HepG2 (cell line): Measurements from ENCODE around the gene DIAPH3. TPM values are rescaled to one million over a fixed set of nuclear protein-coding genes. Genes with fewer than 3 reads are reported as not detected.

Source experiments
- DZIP1 ChIP-seq: sonication (generic); formaldehyde crosslinking; IDR thresholded peaks from 2 replicates; pipeline ENCODE4 v1.5.0; 2020; ENCODE audit warnings: mild to moderate bottlenecking, missing genetic modification reagents
- HBP1 ChIP-seq: IDR thresholded peaks from 2 replicates; pipeline ENCODE4 v1.6.1; 2016; ENCODE audit warnings: low read depth, control low read depth
- SP2 ChIP-seq: sonication (generic); formaldehyde crosslinking; IDR thresholded peaks from 2 replicates; pipeline ENCODE4 v1.5.1; 2020; ENCODE audit warnings: mild to moderate bottlenecking, missing genetic modification reagents
- ZBTB40 ChIP-seq, 2 experiments: fragments of 450-650 bp in 1 of 2; sonication (generic) in 1 of 2; formaldehyde crosslinking in 1 of 2; IDR thresholded peaks; 2 replicates each; pipeline versions ENCODE4 v1.6.1 to v1.8.0; 2016 to 2022; ENCODE audit warnings: antibody characterized with exemption in 1 of 2, mild to moderate bottlenecking in 1 of 2, missing genetic modification reagents in 1 of 2
- ZNF3 ChIP-seq: IDR thresholded peaks from 2 replicates; pipeline ENCODE4 v1.7.0; 2017; ENCODE audit warnings: inconsistent platforms
- ZNF776 ChIP-seq: sonication (generic); formaldehyde crosslinking; IDR thresholded peaks from 2 replicates; pipeline ENCODE4 v1.4.0; 2020; ENCODE audit warnings: mild to moderate bottlenecking, missing genetic modification reagents
- ZSCAN9 ChIP-seq: IDR thresholded peaks from 2 replicates; pipeline ENCODE4 v1.6.1; 2016; ENCODE audit warnings: borderline replicate concordance
- polyA plus RNA-seq, 8 experiments: library from polyadenylated mRNA; depleted of rRNA in 3 of 8; stranded (reverse) in 7 of 8; unstranded in 1 of 8; fragments of >200 nt; fragmentation: Illumina TruSeq in 4 of 8; extraction: Trizol in 4 of 8; gene quantifications; 2 replicates each; pipeline versions ENCODE4 v1.2.1 to v1.2.3, GENCODE V29; 2011 to 2016; ENCODE audit warnings: low read depth in 4 of 8, missing spikeins in 1 of 8, mixed read lengths in 1 of 8; ENCODE audit not compliant: insufficient read depth in 1 of 8
- total RNA-seq, 5 experiments: library from RNA; depleted of rRNA; stranded (reverse); fragments of >200 nt; fragmentation: Illumina TruSeq; extraction: Trizol; gene quantifications; 2 replicates each; pipeline ENCODE4 v1.2.3, GENCODE V29; 2016; ENCODE audit warnings: low read depth in 1 of 5

The DIAPH3 gene
- total and polyA plus RNA-seq, 2 of the 13 experiments (the other 11 are each of a cell fraction or from before 2014, with no cell fraction given): 4.0 to 9.3 TPM

- TF ChIP-seq ZBTB40 (IDR thresholded peaks at IDR 0.05) (no peak), ZBTB40 (CRISPR knock-in tag; IDR thresholded peaks at IDR 0.05) (no peak), HBP1 (CRISPR knock-in tag) (no peak), ZSCAN9 (CRISPR knock-in tag) (no peak), DZIP1 (CRISPR knock-in tag) (no peak), SP2 (CRISPR knock-in tag) (no peak), ZNF3 (CRISPR knock-in tag) (no peak), ZNF776 (no peak)
These were observed 143.4 kb downstream of the DIAPH3 start (continued) for GRCh38 chr13:60020288-60020687.
